K562 treated with DMSO at 1 percent for 4 hours (cell line): Measurements from ENCODE around the gene TBX1. TPM values are rescaled to one million over a fixed set of nuclear protein-coding genes. Genes with fewer than 3 reads are reported as not detected.

Source experiments
- total RNA-seq: library from RNA; unstranded; fragments of 300-600 nt; gene quantifications from 2 replicates; pipeline ENCODE4 v1.2.3, GENCODE V29; 2022; ENCODE audit not compliant: insufficient read depth

Gene TBX1
- total RNA-seq, result 13.7 and 22.8 TPM in 2 replicates

DNA sequence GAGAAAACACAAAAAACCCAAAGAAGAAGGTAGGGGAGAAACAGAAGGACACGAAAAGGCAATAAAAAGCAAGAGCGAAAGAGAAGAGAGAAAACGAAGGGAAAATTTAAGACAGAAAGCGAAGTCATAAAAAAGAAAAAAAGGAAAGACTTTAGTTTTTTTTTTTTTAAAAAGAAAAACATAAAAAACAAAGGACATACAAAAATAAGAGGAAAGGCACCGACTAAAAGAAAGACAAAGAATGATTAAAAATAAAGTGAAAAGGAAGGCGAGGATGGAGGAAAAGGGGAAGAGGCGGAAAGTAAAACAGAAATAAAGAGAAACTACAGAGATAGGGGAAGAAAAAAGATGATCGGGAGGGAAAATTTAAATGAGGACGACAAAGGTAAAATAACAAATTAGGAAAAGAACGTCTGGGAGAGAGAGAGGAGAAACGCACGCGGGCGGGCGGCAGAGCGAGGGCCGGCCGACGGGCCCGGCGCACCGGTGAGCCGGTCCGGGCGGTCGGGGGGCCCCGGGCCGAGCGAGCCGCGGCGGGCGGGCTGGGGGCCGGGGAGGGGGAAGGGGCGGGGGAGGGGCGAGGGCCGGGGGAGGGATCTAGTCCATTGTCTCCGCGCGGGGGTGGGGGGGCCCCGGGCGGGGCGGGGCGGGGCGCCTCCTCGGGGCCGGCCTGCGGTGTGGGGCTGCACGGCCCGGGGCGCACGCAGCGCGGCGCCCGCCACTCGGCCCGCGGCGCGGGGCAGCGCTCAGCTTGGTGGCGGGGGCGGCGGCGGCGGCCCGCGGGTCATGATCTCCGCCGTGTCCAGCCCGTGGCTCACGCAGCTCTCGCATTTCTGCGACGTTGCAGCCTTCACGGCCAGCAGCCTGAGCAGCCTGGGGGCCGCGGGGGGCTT lies at the start of gene TBX1:
TSS of gene TBX1 (plus strand) at position 721 of the 893 bp plus-strand sequence. CDS start at position 787, 66 bp downstream.

GRCh38 chr22:19714312-19715187 lies 46.0 kb upstream of the TBX1 start, which contains the start of gene SEPTIN5:
TSS of gene SEPTIN5 (plus strand) at chr22:19714503. CDS start at chr22:19714589, 86 bp downstream.

GRCh38 chr22:19723232-19723982 lies 37.2 kb upstream of the TBX1 start, which contains the start of gene GP1BB:
TSS of gene GP1BB (plus strand) at chr22:19723539. CDS start at chr22:19723570, 31 bp downstream.

Other genes starting within 250 kb of the TBX1 start
- gene CLDN5, start 236.4 kb upstream of the TBX1 start, total RNA-seq, result not detected in 2 replicates
- 38.3 and 50.1 TPM in 2 replicates for gene SEPTIN5, start 46.3 kb upstream of the TBX1 start, total RNA-seq
- 43.8 and 50.9 TPM in 2 replicates for gene GP1BB, start 37.2 kb upstream of the TBX1 start, total RNA-seq
- 59.7 and 63.9 TPM in 2 replicates for gene GNB1L, start 94.1 kb downstream of the TBX1 start, total RNA-seq
- 51.2 and 54.5 TPM in 2 replicates for gene RTL10, start 94.1 kb downstream of the TBX1 start, total RNA-seq
- 831 and 834 TPM in 2 replicates for gene COMT, start 181.0 kb downstream of the TBX1 start, total RNA-seq
- 97.7 and 112 TPM in 2 replicates for gene TXNRD2, start 181.0 kb downstream of the TBX1 start, total RNA-seq